ENCODE measurements around the gene RBMS2.

RBMS2 gene

GRCh38 chr12:56581418-56582145 lies 60.0 kb downstream of the RBMS2 start:
- DNase-seq (ENCODE audit: low read depth in 3 of 3, low spot score in 1 of 3): no peak

DNA sequence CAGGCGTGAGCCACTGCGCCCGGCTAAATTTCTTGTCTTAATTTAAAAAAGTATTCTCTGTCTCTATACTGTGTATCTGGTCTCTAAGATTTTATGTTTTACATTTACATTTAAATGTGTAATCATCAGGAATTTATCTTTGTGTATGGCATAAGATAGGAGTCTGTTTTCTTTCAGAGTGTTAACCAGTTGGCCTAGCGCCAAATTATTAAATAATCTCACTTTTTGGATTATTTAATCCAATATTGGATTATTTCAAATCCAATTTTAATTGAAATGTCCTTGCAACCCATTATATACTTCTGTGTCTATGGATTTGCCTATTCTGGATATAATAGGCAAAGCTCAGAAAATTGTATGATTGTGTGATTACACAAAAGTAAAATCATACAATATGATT lies 63.5 kb downstream of the RBMS2 start:
- DNase-seq (ENCODE audit: low read depth in 3 of 3, low spot score in 1 of 3): no peak

GRCh38 chr12:56589783-56590182 lies 68.2 kb downstream of the RBMS2 start:
- DNase-seq (ENCODE audit: low read depth in 3 of 3, low spot score in 1 of 3): no peak

GRCh38 chr12:56590237-56590830 lies 68.7 kb downstream of the RBMS2 start:
- no peak for DNase-seq (ENCODE audit: low read depth in 3 of 3, low spot score in 1 of 3)

DNA sequence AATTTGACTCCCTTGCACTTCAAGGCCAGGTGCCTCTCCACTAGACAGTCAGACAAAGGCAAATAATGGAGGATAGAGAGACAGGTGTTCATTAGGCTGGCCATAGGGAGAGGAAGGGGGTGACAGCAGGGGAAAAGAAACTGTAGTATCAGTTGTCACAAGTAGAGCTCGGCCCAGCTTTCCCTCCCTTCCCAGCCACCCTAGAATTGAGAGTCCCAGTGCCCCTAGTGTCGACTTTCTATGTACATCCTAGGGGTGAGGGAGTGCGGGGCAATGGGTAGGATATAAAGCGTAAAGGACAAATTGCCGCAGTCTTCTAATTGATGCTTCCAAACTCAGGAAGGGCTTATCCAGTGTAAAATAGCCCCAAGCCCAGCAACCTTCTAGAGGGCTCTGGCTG lies 69.5 kb downstream of the RBMS2 start:
- DNase-seq (ENCODE audit: low read depth in 3 of 3, low spot score in 1 of 3): no peak

GRCh38 chr12:56591961-56592360 lies 70.3 kb downstream of the RBMS2 start:
- no peak for DNase-seq (ENCODE audit: low read depth in 3 of 3, low spot score in 1 of 3)

GRCh38 chr12:56593909-56594621 lies 72.4 kb downstream of the RBMS2 start:
- peak; percentile 16 to 44 (median 27) for DNase-seq (ENCODE audit: low read depth in 3 of 3, low spot score in 1 of 3)

GRCh38 chr12:56596815-56597214 lies 75.2 kb downstream of the RBMS2 start:
- no peak for DNase-seq (ENCODE audit: low read depth in 3 of 3, low spot score in 1 of 3)

GRCh38 chr12:56599041-56599440 lies 77.4 kb downstream of the RBMS2 start:
- no peak for DNase-seq (ENCODE audit: low read depth in 3 of 3, low spot score in 1 of 3)

DNA sequence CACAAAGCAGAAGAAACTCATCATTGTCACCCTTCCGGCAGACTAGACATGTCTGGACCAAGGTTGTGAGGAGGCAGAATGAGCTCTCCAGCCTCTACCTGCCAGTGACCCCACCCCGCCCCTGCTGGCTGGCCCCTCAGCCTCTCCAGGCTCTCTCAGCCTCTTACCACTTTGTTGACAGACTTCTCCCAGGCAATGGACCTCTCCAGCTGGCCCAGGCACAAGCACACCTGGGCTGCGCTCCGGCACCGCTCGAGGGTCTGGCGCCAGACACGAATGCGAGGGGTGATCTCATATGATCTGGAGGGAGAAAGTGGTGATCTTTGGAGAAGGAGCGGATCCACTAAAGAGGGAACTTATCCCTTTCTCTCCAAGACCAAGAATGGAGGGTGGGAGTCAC lies 78.2 kb downstream of the RBMS2 start:
- no peak for DNase-seq (ENCODE audit: low read depth in 3 of 3, low spot score in 1 of 3)

GRCh38 chr12:56600753-56601152 lies 79.1 kb downstream of the RBMS2 start:
- DNase-seq (ENCODE audit: low read depth in 3 of 3, low spot score in 1 of 3): no peak

GRCh38 chr12:56601503-56601902 lies 79.9 kb downstream of the RBMS2 start:
- no peak for DNase-seq (ENCODE audit: low read depth in 3 of 3, low spot score in 1 of 3)

DNA sequence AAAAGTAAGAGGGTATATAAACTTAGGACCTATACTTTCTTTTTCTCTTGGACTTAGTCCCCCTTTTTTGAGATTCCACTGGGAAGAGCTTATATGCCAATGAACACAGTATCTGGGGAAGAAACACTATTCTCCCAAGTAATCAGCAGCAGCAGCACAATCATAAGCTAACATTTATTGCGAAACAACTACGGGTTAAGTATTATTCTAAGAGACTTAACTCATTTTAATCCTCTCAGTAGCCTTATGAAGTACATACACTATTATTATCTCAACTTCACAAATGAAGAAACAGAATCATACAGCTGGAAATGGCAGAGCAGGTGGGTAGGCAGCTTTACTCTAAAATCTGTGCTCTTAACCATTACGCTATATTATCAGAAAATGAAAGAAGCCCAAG lies 80.6 kb downstream of the RBMS2 start:
- DNase-seq (ENCODE audit: low read depth in 3 of 3, low spot score in 1 of 3): no peak

DNA sequence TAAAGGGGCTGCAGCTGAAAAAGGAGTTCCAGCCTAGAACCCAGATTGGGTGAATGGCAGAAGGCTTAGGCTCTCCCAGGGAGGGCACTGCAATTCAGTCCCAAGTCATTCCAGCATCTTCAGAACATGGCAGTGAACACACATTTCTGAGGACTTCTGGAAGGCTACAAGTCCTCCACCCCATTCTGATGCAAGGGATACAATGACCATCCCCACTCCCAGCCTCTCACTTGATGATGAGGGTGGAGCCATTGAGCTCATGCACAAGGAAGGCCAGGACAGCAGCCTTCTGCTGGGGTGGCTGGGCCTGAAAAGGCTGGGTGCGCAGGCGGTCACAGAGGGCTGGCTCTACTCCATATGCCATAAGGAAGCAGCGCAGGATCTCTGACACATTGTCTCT lies 82.7 kb downstream of the RBMS2 start:
- DNase-seq (ENCODE audit: low read depth in 3 of 3, low spot score in 1 of 3): no peak

GRCh38 chr12:56614627-56615026 lies 93.0 kb downstream of the RBMS2 start:
- no peak for DNase-seq (ENCODE audit: low read depth in 3 of 3, low spot score in 1 of 3)

GRCh38 chr12:56616244-56616643 lies 94.6 kb downstream of the RBMS2 start:
- no peak for DNase-seq (ENCODE audit: low read depth in 3 of 3, low spot score in 1 of 3)

GRCh38 chr12:56616925-56617324 lies 95.3 kb downstream of the RBMS2 start:
- DNase-seq (ENCODE audit: low read depth in 3 of 3, low spot score in 1 of 3): no peak

DNA sequence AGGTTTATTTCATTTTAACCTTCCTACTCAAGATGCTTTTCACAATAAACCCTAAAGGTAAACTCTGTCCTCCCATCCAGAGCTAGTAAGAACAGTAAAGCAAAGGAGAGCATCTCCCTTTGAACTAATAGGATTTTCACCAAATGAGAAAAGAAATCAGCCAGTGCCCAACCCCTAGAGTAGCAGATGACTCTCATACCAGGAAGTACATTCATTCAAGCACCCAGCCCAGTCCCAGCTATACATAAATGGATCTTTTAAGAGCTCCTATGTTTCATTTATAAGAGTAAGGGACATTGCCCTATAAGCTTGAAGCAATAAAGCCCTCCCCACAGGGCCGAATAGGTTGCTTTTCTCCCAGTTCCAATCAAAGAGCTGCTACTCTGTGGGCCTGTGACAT lies 100.9 kb downstream of the RBMS2 start:
- DNase-seq (ENCODE audit: low read depth in 3 of 3, low spot score in 1 of 3): no peak

DNA sequence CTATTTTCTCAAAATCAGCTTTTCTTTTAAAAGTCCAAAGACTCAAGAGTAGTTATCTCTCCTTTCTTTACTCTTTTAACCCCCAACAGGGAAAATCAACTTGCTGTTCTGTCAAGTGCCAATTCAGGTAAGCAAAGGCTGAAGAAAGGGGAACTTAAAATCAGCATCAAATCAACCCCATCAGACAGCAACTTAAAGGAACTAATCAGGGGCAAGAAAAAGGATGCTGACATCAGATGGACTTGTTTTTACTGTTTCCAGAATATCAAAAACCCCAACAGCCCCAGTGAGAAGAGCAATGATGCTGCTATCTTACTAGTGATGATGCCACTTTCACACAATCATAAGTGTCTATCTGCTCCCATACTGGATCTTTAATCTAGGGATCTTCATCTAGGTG lies 105.1 kb downstream of the RBMS2 start:
- no peak for DNase-seq (ENCODE audit: low read depth in 3 of 3, low spot score in 1 of 3)

DNA sequence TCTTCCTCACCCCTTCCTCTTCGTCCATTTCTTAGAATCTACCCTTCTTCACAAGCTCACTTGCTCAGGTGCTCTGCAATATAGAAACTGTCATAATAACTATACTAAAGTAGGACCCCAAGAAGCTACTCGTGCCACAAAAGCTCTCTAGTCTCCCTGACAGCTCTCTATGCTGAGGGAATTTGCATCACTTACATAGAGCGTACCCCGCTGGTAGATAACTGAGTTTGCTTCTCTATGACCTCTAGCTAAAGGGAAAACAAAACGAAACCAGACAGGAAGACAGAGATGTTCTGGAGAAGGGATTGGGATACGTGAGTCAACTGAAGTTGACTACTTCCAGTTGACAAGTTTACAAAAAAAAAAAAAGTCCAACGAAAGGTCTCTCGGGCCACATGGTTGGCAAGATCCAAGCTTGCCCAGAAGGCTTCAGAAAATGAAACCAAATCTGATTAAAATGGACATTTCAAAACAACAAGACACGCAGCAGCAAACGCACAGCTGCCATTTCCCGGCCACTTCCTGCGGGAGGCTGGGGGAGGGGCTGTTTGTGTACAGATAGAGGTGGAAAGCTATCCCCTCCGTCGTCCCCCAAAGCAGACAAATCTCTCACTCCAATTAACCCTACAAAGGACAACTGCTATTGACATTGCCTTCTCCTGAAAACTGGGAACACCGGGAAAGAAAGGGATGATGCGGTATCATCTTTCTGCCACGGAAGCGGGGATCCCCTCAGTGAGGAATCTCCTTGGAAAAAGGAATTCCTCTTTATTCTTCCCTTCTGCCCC lies 107.2 kb downstream of the RBMS2 start:
- DNase-seq (ENCODE audit: low read depth in 3 of 3, low spot score in 1 of 3): no peak

DNA sequence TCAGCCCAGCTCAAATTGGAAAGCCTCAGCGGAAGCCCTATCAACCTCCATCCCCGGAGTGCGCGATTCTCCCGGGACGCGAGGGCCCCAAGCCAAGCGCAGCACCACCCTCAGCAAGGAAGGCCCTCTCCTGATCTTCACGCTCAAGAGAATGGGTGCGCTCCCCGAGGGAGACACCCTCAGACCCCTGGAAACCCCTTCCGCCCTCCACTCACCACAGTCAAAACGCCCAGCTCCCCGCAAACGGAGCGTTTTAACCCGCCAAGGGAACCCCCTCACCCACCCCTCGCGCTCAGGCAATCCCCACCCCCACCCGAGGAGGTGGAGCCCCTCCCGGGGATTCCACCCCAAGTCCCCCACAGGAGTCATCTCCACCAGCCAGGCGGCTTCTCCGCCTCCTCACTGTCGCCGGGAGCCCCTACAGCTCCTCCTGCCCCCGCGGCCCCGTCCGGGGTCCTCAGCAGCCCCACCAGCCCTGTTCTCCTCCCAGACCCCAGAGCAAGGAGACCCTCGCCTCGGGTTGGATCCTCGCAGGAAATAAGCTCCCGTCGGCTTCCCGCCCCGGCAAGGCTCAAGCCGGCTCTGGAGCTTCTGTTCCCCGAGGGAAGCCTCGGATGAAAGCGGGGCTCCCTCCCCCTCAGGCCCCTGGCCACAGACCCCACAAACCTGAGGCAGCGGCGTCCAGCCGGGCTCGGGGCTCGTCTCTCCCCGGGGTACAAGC lies 108.0 kb downstream of the RBMS2 start:
- peak in 1 of 3 donors; percentile 42 for DNase-seq (ENCODE audit: low read depth in 3 of 3, low spot score in 1 of 3)

Data from stimulated activated CD4-positive, alpha-beta T cell treated with anti-CD3 and anti-CD28 coated beads, TNF-alpha, amount 100 ng/mL, for 1 hour (primary cell).